ENCODE measurements around the gene KIF18A. TPM values are rescaled to one million over a fixed set of nuclear protein-coding genes. Genes with fewer than 3 reads are reported as not detected.

The KIF18A gene
- total RNA-seq, 2 experiments from 2014 or later = 36.4 to 42.3 TPM

GRCh38 chr11:28110821-28111200 is 2.9 kb upstream of the KIF18A start:
- intact Hi-C loops (cut with micrococcal nuclease; ENCODE audit: unreplicated experiment) = no loop called here
- H3K9me2 ChIP-seq (ENCODE audit: insufficient read depth, low read length) = no peaks in the 10 kb centered on the region
- ChIA-PET POLR2A (interaction anchor here (1.0 kb wide), 1 partner anchor 33 kb away, joined by 3 read pairs; no protein-coding TSS in a partner anchor), CTCF (ENCODE audit: unreplicated experiment) (no interaction called here)
- peak overlapping the region; percentile 81 for H3K27ac ChIP-seq (ENCODE audit: low read depth, low read length, poor library complexity, severe bottlenecking)
- H2AFZ ChIP-seq (ENCODE audit: low read length) = peak overlapping the region; percentile 75
- no TSS peak for BruUV-seq (replicated peaks)
- peaks cover 11% of the 10 kb centered on the region; the same call in 1 of the 2 replicates for H4K20me1 ChIP-seq (ENCODE audit: insufficient read depth, low read length)
- no peak for DNase-seq (ENCODE audit: low spot score)
- TF ChIP-seq EZH2phosphoT487 (IDR thresholded peaks at IDR 0.05; ENCODE audit: borderline replicate concordance, low read depth, low read length) (no peak), CTCF (conservative IDR thresholded peaks at IDR 0.05; ENCODE audit: low read length) (no peak)
- peaks cover 22% of the 10 kb centered on the region for H3K36me3 ChIP-seq (ENCODE audit: insufficient read depth, low read length)
- no peaks in the 10 kb centered on the region for H3K9me3 ChIP-seq (ENCODE audit: low read length)
- H3K4me1 ChIP-seq (ENCODE audit: insufficient read depth, low read length, poor library complexity, severe bottlenecking) = peaks cover 22% of the 10 kb centered on the region
- peaks cover 61% of the 10 kb centered on the region for H3K79me2 ChIP-seq (ENCODE audit: insufficient read depth, low read depth, low read length)
- peak overlapping the region; percentile 93 for H3K4me3 ChIP-seq (ENCODE audit: low read depth, low read length, poor library complexity, severe bottlenecking)
- H3K4me2 ChIP-seq (ENCODE audit: low read length) = peak overlapping the region; percentile 72

- Histone ChIP-seq H3K4me3 (ENCODE audit: low read depth, low read length, poor library complexity, severe bottlenecking) (peak overlapping the region; percentile 93), H3K79me2 (ENCODE audit: insufficient read depth, low read depth, low read length) (peaks cover 67% of the 10 kb centered on the region)
- TSS peak; percentile 53 for BruUV-seq (replicated peaks)
Observed at GRCh38 chr11:28110108-28110820, 2.3 kb upstream of the KIF18A start.

More at GRCh38 chr11:28110108-28110820, 2.3 kb upstream of the KIF18A start:
- peak overlapping the region; percentile 75 for H2AFZ ChIP-seq (ENCODE audit: low read length)
- peaks cover 27% of the 10 kb centered on the region for H3K4me1 ChIP-seq (ENCODE audit: insufficient read depth, low read length, poor library complexity, severe bottlenecking)
- TF ChIP-seq EZH2phosphoT487 (IDR thresholded peaks at IDR 0.05; ENCODE audit: borderline replicate concordance, low read depth, low read length) (no peak), CTCF (conservative IDR thresholded peaks at IDR 0.05; ENCODE audit: low read length) (no peak)
- ChIA-PET CTCF (ENCODE audit: unreplicated experiment) (no interaction called here), POLR2A (interaction anchor here (1.0 to 5.8 kb wide), 4 partner anchors 9 to 57 kb away, joined by 3 to 38 read pairs (median 4); no protein-coding TSS in a partner anchor)
- H3K36me3 ChIP-seq (ENCODE audit: insufficient read depth, low read length) = peaks cover 19% of the 10 kb centered on the region
- no peaks in the 10 kb centered on the region for H3K9me2 ChIP-seq (ENCODE audit: insufficient read depth, low read length)
- H4K20me1 ChIP-seq (ENCODE audit: insufficient read depth, low read length) = peaks cover 16% of the 10 kb centered on the region
- peak overlapping the region; percentile 72 for H3K4me2 ChIP-seq (ENCODE audit: low read length)
- intact Hi-C loops (cut with micrococcal nuclease; ENCODE audit: unreplicated experiment) = no loop called here
- peak; percentile 74 for DNase-seq (ENCODE audit: low spot score)
- peak overlapping the region; percentile 81 for H3K27ac ChIP-seq (ENCODE audit: low read depth, low read length, poor library complexity, severe bottlenecking)
- no peaks in the 10 kb centered on the region for H3K9me3 ChIP-seq (ENCODE audit: low read length)
